GM21717 (cell line): Measurements from ENCODE around the gene CTSS.

Experiments
- ATAC-seq: cut with Tn5 transposase; IDR thresholded peaks from one replicate; pipeline ENCODE4 v1.9.1; 2021; ENCODE audit warnings: mild to moderate bottlenecking, moderate library complexity; ENCODE audit not compliant: unreplicated experiment

CTSS gene

GRCh38 chr1:150706091-150706490 is 59.5 kb downstream of the CTSS start:
- no peak for ATAC-seq

- no peak for ATAC-seq
Measured at GRCh38 chr1:150703427-150703826, 62.2 kb downstream of the CTSS start.

- peak; percentile 97 for ATAC-seq
Measured at GRCh38 chr1:150696995-150697927, 68.3 kb downstream of the CTSS start, which contains the start of gene GOLPH3L. TSS of gene GOLPH3L (minus strand) at chr1:150697154. CDS start at chr1:150694838, 2,316 bp downstream.

- no peak for ATAC-seq
Measured at GRCh38 chr1:150696590-150696989, 69.0 kb downstream of the CTSS start.

GRCh38 chr1:150696162-150696561 is 69.4 kb downstream of the CTSS start:
- ATAC-seq, result no peak

GRCh38 chr1:150695561-150695960 is 70.0 kb downstream of the CTSS start:
- no peak for ATAC-seq

- no peak for ATAC-seq
Measured at GRCh38 chr1:150692720-150693119, 72.9 kb downstream of the CTSS start.

- ATAC-seq, result no peak
Measured at GRCh38 chr1:150688763-150689162, 76.8 kb downstream of the CTSS start.

GRCh38 chr1:150686275-150686674 is 79.3 kb downstream of the CTSS start:
- ATAC-seq, result no peak

GRCh38 chr1:150683914-150684313 is 81.7 kb downstream of the CTSS start:
- no peak for ATAC-seq
